ENCODE data around the gene ZSWIM7. TPM values are rescaled to one million over a fixed set of nuclear protein-coding genes. Genes with fewer than 3 reads are reported as not detected.

Gene ZSWIM7
- total and polyA plus RNA-seq, 2 experiments from 2014 or later, result 16.3 to 50.4 TPM

DNA sequence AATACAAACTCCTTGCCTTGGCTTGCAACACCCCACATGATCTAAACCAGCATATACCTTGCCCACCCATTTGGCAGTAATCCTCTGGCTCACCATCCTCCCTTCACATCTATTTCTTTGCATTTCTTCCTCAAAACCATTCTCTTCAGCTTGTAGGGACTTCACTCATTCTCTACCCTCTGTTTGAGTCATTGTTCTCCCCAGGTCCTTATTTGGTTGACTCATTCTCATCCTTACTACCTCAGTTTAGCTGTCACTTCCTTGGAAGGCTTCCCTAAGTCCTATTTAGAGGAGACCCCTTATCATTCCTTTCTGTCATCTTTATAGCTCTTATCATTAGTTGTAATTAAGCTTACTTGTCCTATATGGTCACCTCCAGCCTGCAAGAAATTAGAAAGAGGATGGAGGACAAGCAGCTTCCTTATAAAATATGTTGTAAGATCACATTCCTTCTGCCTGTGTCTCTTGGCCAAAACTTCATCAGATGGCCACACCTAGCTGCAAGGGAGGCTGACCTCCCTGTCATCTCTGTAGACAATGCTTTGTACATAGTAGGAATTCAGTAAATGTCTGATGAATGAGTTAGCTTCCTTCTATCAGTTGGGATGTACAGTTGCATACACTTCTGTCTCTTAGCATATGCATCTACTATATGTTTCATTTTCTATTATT lies 1.9 kb upstream of the ZSWIM7 start:
- TF ChIP-seq POLR2AphosphoS5 (IDR thresholded peaks at IDR 0.05; ENCODE audit: low read depth) (no peak), EZH2phosphoT487 (IDR thresholded peaks at IDR 0.05; ENCODE audit: unreplicated experiment) (no peak), NANOG (IDR thresholded peaks at IDR 0.05; ENCODE audit: borderline replicate concordance) (no peak)
- TF ChIP-seq, protein P1, sequence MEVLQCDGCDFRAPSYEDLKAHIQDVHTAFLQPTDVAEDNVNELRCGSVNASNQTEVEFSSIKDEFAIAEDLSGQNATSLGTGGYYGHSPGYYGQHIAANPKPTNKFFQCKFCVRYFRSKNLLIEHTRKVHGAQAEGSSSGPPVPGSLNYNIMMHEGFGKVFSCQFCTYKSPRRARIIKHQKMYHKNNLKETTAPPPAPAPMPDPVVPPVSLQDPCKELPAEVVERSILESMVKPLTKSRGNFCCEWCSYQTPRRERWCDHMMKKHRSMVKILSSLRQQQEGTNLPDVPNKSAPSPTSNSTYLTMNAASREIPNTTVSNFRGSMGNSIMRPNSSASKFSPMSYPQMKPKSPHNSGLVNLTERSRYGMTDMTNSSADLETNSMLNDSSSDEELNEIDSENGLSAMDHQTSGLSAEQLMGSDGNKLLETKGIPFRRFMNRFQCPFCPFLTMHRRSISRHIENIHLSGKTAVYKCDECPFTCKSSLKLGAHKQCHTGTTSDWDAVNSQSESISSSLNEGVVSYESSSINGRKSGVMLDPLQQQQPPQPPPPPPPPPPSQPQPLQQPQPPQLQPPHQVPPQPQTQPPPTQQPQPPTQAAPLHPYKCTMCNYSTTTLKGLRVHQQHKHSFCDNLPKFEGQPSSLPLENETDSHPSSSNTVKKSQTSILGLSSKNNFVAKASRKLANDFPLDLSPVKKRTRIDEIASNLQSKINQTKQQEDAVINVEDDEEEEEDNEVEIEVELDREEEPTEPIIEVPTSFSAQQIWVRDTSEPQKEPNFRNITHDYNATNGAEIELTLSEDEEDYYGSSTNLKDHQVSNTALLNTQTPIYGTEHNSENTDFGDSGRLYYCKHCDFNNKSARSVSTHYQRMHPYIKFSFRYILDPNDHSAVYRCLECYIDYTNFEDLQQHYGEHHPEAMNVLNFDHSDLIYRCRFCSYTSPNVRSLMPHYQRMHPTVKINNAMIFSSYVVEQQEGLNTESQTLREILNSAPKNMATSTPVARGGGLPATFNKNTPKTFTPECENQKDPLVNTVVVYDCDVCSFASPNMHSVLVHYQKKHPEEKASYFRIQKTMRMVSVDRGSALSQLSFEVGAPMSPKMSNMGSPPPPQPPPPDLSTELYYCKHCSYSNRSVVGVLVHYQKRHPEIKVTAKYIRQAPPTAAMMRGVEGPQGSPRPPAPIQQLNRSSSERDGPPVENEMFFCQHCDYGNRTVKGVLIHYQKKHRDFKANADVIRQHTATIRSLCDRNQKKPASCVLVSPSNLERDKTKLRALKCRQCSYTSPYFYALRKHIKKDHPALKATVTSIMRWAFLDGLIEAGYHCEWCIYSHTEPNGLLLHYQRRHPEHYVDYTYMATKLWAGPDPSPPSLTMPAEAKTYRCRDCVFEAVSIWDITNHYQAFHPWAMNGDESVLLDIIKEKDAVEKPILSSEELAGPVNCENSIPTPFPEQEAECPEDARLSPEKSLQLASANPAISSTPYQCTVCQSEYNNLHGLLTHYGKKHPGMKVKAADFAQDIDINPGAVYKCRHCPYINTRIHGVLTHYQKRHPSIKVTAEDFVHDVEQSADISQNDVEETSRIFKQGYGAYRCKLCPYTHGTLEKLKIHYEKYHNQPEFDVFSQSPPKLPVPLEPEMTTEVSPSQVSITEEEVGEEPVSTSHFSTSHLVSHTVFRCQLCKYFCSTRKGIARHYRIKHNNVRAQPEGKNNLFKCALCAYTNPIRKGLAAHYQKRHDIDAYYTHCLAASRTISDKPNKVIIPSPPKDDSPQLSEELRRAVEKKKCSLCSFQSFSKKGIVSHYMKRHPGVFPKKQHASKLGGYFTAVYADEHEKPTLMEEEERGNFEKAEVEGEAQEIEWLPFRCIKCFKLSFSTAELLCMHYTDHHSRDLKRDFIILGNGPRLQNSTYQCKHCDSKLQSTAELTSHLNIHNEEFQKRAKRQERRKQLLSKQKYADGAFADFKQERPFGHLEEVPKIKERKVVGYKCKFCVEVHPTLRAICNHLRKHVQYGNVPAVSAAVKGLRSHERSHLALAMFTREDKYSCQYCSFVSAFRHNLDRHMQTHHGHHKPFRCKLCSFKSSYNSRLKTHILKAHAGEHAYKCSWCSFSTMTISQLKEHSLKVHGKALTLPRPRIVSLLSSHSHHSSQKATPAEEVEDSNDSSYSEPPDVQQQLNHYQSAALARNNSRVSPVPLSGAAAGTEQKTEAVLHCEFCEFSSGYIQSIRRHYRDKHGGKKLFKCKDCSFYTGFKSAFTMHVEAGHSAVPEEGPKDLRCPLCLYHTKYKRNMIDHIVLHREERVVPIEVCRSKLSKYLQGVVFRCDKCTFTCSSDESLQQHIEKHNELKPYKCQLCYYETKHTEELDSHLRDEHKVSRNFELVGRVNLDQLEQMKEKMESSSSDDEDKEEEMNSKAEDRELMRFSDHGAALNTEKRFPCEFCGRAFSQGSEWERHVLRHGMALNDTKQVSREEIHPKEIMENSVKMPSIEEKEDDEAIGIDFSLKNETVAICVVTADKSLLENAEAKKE (CRISPR knock-in tag; IDR thresholded peaks at IDR 0.05), result no peak
- Histone ChIP-seq H3K9me2 (ENCODE audit: insufficient read depth) (no peaks in the 10 kb centered on the region), H3K79me2 (replicated peaks; ENCODE audit: insufficient read depth) (peaks cover 39% of the 10 kb centered on the region), H3F3A (replicated peaks; ENCODE audit: low read depth) (no peaks in the 10 kb centered on the region; the same call in 1 of the 2 replicates), H3K27ac (ENCODE audit: low read depth) (no peak overlapping the region), H3K27me3 (ENCODE audit: insufficient read depth) (no peaks in the 10 kb centered on the region), H3K36me3 (ENCODE audit: insufficient read depth) (peaks cover 48% of the 10 kb centered on the region), H4K20me1 (replicated peaks; ENCODE audit: insufficient read depth) (peaks cover 22% of the 10 kb centered on the region), H3K4me3 (peak overlapping the region; percentile 91), H2AFZ (no peak overlapping the region), H3K4me1 (ENCODE audit: insufficient read depth) (peaks cover 12% of the 10 kb centered on the region), H3K4me2 (peak overlapping the region; percentile 98)
- H3K27ac Mint-ChIP-seq, result no peak overlapping the region
- no peak for ATAC-seq
- H3K4me1 Mint-ChIP-seq, result peaks cover 12% of the 10 kb centered on the region
- H3K36me3 Mint-ChIP-seq (ENCODE audit: low read depth), result peaks cover 63% of the 10 kb centered on the region
- DNase-seq (ENCODE audit: low spot score), result no peak
- peaks cover 4% of the 10 kb centered on the region for H3K27me3 Mint-ChIP-seq (ENCODE audit: insufficient read depth, low read depth, poor library complexity)
- H3K9me3 Mint-ChIP-seq, result peaks cover 6% of the 10 kb centered on the region
- H3K4me3 Mint-ChIP-seq, result peak overlapping the region; percentile 93
